Endothelial cell of umbilical vein (primary cell): ENCODE data around the gene LRRTM4. TPM values are rescaled to one million over a fixed set of nuclear protein-coding genes. Genes with fewer than 3 reads are reported as not detected.

ENCODE experiments used
- BruUV-seq: library from RNA; stranded (reverse); fragments of 400-500 nt; replicated peaks from 2 replicates; lab custom pipeline; 2021; lab: Mats Ljungman, UMichigan
- CTCF ChIA-PET: fragments of 300-600, 350-600 bp; sonication (Branson Sonifier 250); formaldehyde crosslinking; loops from one replicate; lab custom pipeline; 2021; ENCODE audit warnings: antibody characterized with exemption, inconsistent platforms; lab: Charles Lee
- POLR2A ChIA-PET: fragments of 300-600, 350-600 bp; sonication (Branson Sonifier 250); formaldehyde crosslinking; loops from one replicate; lab custom pipeline; 2021; ENCODE audit warnings: antibody characterized with exemption, inconsistent platforms; lab: Charles Lee
- DNase-seq: peaks from one replicate; pipeline ENCODE4 v3.0.0-alpha.2; 2011; ENCODE audit warnings: low read depth, low spot score
- FAIRE-seq: peaks from 2 replicates; lab custom pipeline; 2011; peaks lifted over from hg19 to GRCh38; lab: Jason Lieb, UNC
- H2AFZ ChIP-seq: 2 replicates; pipeline ENCODE4 v1.6.0; 2012; ENCODE audit warnings: low read depth, low read length, control low read depth, inconsistent platforms
- H3K27ac ChIP-seq: 2 replicates; pipeline ENCODE4 v1.5.1; 2011; ENCODE audit warnings: low read depth, mild to moderate bottlenecking, control low read depth, low read length, moderate library complexity; ENCODE audit not compliant: insufficient read depth
- H3K27me3 ChIP-seq, 2 experiments: 2 replicates each; pipeline versions ENCODE4 v1.6.0 to v1.6.1; 2011; ENCODE audit warnings: low read length in 2 of 2, mixed read lengths in 1 of 2; ENCODE audit not compliant: control insufficient read depth in 2 of 2, insufficient read depth in 2 of 2
- H3K36me3 ChIP-seq, 2 experiments: 2 replicates in 1 of 2; 3 replicates in 1 of 2; pipeline ENCODE4 v1.5.1; 2011; ENCODE audit warnings: low read length in 2 of 2, mild to moderate bottlenecking in 1 of 2, moderate library complexity in 1 of 2; ENCODE audit not compliant: control insufficient read depth in 2 of 2, insufficient read depth in 2 of 2; ENCODE audit errors: extremely low read depth in 1 of 2
- H3K4me1 ChIP-seq: 3 replicates; pipeline ENCODE4 v1.5.1; 2011; ENCODE audit warnings: mild to moderate bottlenecking, low read length; ENCODE audit not compliant: control insufficient read depth, insufficient read depth; ENCODE audit errors: extremely low read depth
- H3K4me2 ChIP-seq: 2 replicates; pipeline ENCODE4 v1.6.1; 2011; ENCODE audit warnings: low read length, control low read depth, mixed read lengths; ENCODE audit not compliant: insufficient read depth
- H3K4me3 ChIP-seq, 3 experiments: fragments of 200-600 bp in 1 of 3; sonication (generic), shearing (Covaris generic) in 1 of 3; replicated peaks in 1 of 3; 2 replicates each; pipeline ENCODE4 v1.5.1; 2011 to 2016; ENCODE audit warnings: control low read depth in 3 of 3, low read length in 3 of 3, mild to moderate bottlenecking in 2 of 3, inconsistent platforms in 1 of 3, low read depth in 1 of 3, moderate library complexity in 1 of 3; ENCODE audit not compliant: insufficient read depth in 1 of 3
- H3K79me2 ChIP-seq: 2 replicates; pipeline ENCODE4 v1.6.0; 2012; ENCODE audit warnings: low read length, inconsistent platforms; ENCODE audit not compliant: control insufficient read depth, insufficient read depth
- H3K9ac ChIP-seq: replicated peaks from 2 replicates; pipeline ENCODE3; 2011; ENCODE audit warnings: low read length, control low read depth; ENCODE audit not compliant: insufficient read depth; ENCODE audit errors: extremely low read depth
- H3K9me1 ChIP-seq: replicated peaks from 3 replicates; pipeline ENCODE4 v1.6.0; 2011; ENCODE audit warnings: mild to moderate bottlenecking, low read length; ENCODE audit not compliant: control insufficient read depth, insufficient read depth; ENCODE audit errors: extremely low read depth
- H3K9me3 ChIP-seq: replicated peaks from 2 replicates; pipeline ENCODE4 v1.5.1; 2012; ENCODE audit warnings: low read length, inconsistent platforms; ENCODE audit not compliant: control insufficient read depth, insufficient read depth
- H4K20me1 ChIP-seq: replicated peaks from 2 replicates; pipeline ENCODE3; 2011; ENCODE audit warnings: mild to moderate bottlenecking, low read length; ENCODE audit not compliant: control insufficient read depth, insufficient read depth; ENCODE audit errors: extremely low read depth
- CTCF ChIP-seq, 2 donors: IDR thresholded peaks; 1 replicate in 1 of 2; 2 replicates in 1 of 2; pipeline ENCODE4 v1.5.1; 2011; ENCODE audit warnings: low read length in 2 of 2, mild to moderate bottlenecking in 2 of 2, moderate library complexity in 2 of 2, control low read depth in 1 of 2, inconsistent platforms in 1 of 2, low read depth in 1 of 2; ENCODE audit not compliant: insufficient read depth in 1 of 2; ENCODE audit errors: extremely low read depth in 1 of 2
- EZH2 ChIP-seq: IDR thresholded peaks from 2 replicates; pipeline ENCODE4 v1.6.1; 2012; ENCODE audit warnings: borderline replicate concordance, low read depth, mild to moderate bottlenecking, moderate library complexity, low read length, inconsistent platforms; ENCODE audit not compliant: severe bottlenecking
- FOS ChIP-seq: IDR thresholded peaks from 2 replicates; pipeline ENCODE4 v1.6.1; 2011; ENCODE audit warnings: mild to moderate bottlenecking, low read length, moderate library complexity, borderline replicate concordance; ENCODE audit not compliant: insufficient read depth
- GATA2 ChIP-seq: IDR thresholded peaks from 2 replicates; pipeline ENCODE4 v1.7.0; 2011; ENCODE audit warnings: low read depth, mild to moderate bottlenecking, moderate library complexity, mixed read lengths, low read length; ENCODE audit not compliant: insufficient read length, insufficient read depth
- JUN ChIP-seq: IDR thresholded peaks from 2 replicates; pipeline ENCODE4 v1.6.1; 2011; ENCODE audit warnings: borderline replicate concordance, low read depth; ENCODE audit not compliant: insufficient read length, insufficient read depth
- MAX ChIP-seq: IDR thresholded peaks from 2 replicates; pipeline ENCODE4 v1.6.1; 2011; ENCODE audit not compliant: insufficient read depth, insufficient read length
- MYC ChIP-seq: IDR thresholded peaks from one replicate; pipeline ENCODE4 v1.6.1; 2011; ENCODE audit warnings: mild to moderate bottlenecking, low read depth, low read length
- POLR2A ChIP-seq: IDR thresholded peaks from 2 replicates; pipeline ENCODE4 v1.6.1; 2012; ENCODE audit warnings: low read depth, mild to moderate bottlenecking, control low read depth, low read length
- POLR2AphosphoS5 ChIP-seq: IDR thresholded peaks from 2 replicates; pipeline ENCODE4 v1.6.1; 2012; ENCODE audit warnings: low read depth, mild to moderate bottlenecking, control low read depth, low read length, moderate library complexity; ENCODE audit not compliant: insufficient read depth
- dilution Hi-C: fragments of 300-500 bp; cut with MboI; formaldehyde crosslinking; loops from one replicate; pipeline ENCODE4 v1.15.0; 2019; ENCODE audit warnings: low sequenced_read_pairs; ENCODE audit not compliant: extremely low pct_ligation_motif_present
- intact Hi-C: fragments of 100-400 bp; cut with micrococcal nuclease; formaldehyde crosslinking; loops from one replicate; pipeline ENCODE4 v1.10.0; 2022
- polyA plus RNA-seq, 4 experiments: library from polyadenylated mRNA; depleted of rRNA in 3 of 4; stranded (reverse) in 3 of 4; unstranded in 1 of 4; fragments of >200 nt; gene quantifications; 2 replicates each; pipeline versions ENCODE4 v1.2.1 to v1.2.3, GENCODE V29; 2011 to 2012; ENCODE audit warnings: missing spikeins in 1 of 4
- total RNA-seq: library from RNA; stranded (reverse); gene quantifications from 2 replicates; pipeline ENCODE4 v1.2.3, GENCODE V29; 2021

The LRRTM4 gene
- total and polyA plus RNA-seq, 2 donors (not counting 3 experiments of a cell fraction or from before 2014, with no cell fraction given): not detected

- H3K79me2 ChIP-seq: no peaks in the 10 kb centered on the region
- no peaks in the 10 kb centered on the region for H3K4me1 ChIP-seq
- H3K27ac ChIP-seq: no peak overlapping the region
- no peak overlapping the region for H3K4me3 ChIP-seq
- TF ChIP-seq POLR2AphosphoS5 (no peak), JUN (no peak), POLR2A (no peak), FOS (no peak), MAX (no peak)
- H3K36me3 ChIP-seq: no peaks in the 10 kb centered on the region
- FAIRE-seq (no peak), DNase-seq (no peak)
- peaks cover 2% of the 10 kb centered on the region for H3K9me3 ChIP-seq
- no peak overlapping the region for H3K9ac ChIP-seq
- no TSS peak for BruUV-seq
- no peaks in the 10 kb centered on the region for H3K9me1 ChIP-seq
- intact Hi-C loops: no loop called here
- no peak overlapping the region for H3K4me2 ChIP-seq
- H4K20me1 ChIP-seq: no peaks in the 10 kb centered on the region
- POLR2A ChIA-PET: no interaction called here
- H2AFZ ChIP-seq: no peak overlapping the region
- no peaks in the 10 kb centered on the region for H3K27me3 ChIP-seq
- dilution Hi-C loops: no loop called here
- CTCF ChIA-PET: interaction anchor here (1.6 kb wide), 1 partner anchor 16 kb away, joined by 4 read pairs; no protein-coding TSS in a partner anchor
Measured at GRCh38 chr2:77459840-77460239, 62.3 kb downstream of the LRRTM4 start.

GRCh38 chr2:77458216-77458615 is 64.0 kb downstream of the LRRTM4 start:
- H3K27ac ChIP-seq: no peak overlapping the region
- ChIA-PET POLR2A (no interaction called here), CTCF (no interaction called here)
- H3K4me1 ChIP-seq: no peaks in the 10 kb centered on the region
- no peaks in the 10 kb centered on the region for H3K36me3 ChIP-seq
- no peaks in the 10 kb centered on the region for H3K27me3 ChIP-seq
- H2AFZ ChIP-seq: no peak overlapping the region
- no peaks in the 10 kb centered on the region for H3K9me3 ChIP-seq
- H3K4me2 ChIP-seq: no peak overlapping the region
- no peak overlapping the region for H3K4me3 ChIP-seq
- H3K9ac ChIP-seq: no peak overlapping the region
- H4K20me1 ChIP-seq: no peaks in the 10 kb centered on the region
- no peaks in the 10 kb centered on the region for H3K79me2 ChIP-seq
- dilution Hi-C loops (no loop called here), intact Hi-C loops (no loop called here)
- TF ChIP-seq POLR2A (no peak), POLR2AphosphoS5 (no peak), EZH2 (no peak), MAX (no peak), MYC (no peak), CTCF (IDR thresholded peaks at IDR 0.05; ENCODE audit: extremely low read depth in 1 of 2, insufficient read depth in 1 of 2, low read depth in 1 of 2, low read length in 2 of 2) (no peak), FOS (no peak), GATA2 (no peak), JUN (no peak)
- H3K9me1 ChIP-seq: no peaks in the 10 kb centered on the region
- DNase-seq (no peak), FAIRE-seq (no peak)
- BruUV-seq: no TSS peak
